GM18520 (cell line): Measurements from ENCODE around the gene LENG8.
"Not testable (repeated sequence)": the region's sequence is repeated elsewhere in the genome, so short reads cannot be mapped to it uniquely, and the experiment has no call there.

Experiments used
- ATAC-seq: cut with Tn5 transposase; IDR thresholded peaks from one replicate; pipeline ENCODE4 v1.9.1; 2021; ENCODE audit not compliant: unreplicated experiment

LENG8 gene

GRCh38 chr19:54439174-54439851 is 9.7 kb upstream of the LENG8 start:
- no peak for ATAC-seq

DNA sequence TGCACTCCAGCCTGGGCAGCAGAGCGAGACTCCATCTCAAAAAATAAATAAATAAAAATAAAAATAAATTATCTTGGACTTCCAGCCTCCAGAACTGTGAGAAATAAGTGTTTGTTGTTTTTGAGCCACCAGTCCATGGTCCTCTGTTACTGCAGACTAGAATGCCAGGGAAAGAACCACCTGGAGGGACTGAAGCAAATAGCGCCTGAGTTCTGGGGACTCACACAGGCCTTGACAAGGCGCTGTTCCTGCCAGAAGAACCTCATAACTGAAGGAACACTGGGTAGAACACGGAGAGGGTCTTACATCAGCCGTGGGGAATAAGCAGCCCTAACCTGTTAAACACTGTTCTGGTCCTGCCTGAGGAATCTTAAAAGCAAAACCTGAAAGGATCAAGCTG is 8.4 kb upstream of the LENG8 start:
- ATAC-seq: no peak

- ATAC-seq: no peak
Measured at GRCh38 chr19:54444737-54445136, 4.3 kb upstream of the LENG8 start.

GRCh38 chr19:54446349-54446748 is 2.6 kb upstream of the LENG8 start:
- not testable (repeated sequence) for ATAC-seq

- no peak for ATAC-seq
Measured at GRCh38 chr19:54448040-54448773, 792 bp upstream of the LENG8 start.

- no peak for ATAC-seq
Measured at GRCh38 chr19:54449701-54450069, 686 bp downstream of the LENG8 start.

GRCh38 chr19:54451331-54451871 is 2.4 kb downstream of the LENG8 start:
- no peak for ATAC-seq

DNA sequence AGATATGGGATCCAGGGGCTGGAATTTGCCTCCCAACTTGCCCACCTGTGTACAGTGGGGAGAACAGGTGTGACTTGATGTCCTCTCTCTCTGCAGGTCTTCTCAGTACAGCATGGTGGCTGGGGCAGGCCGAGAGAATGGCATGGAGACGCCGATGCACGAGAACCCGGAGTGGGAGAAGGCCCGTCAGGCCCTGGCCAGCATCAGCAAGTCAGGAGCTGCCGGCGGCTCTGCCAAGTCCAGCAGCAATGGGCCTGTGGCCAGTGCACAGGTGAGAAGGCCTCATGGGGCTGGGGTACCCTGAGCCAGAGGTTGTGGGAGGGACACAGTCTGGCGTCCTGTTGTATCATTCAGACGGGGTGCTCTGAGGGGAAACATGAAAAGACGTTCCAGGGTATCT is 3.0 kb downstream of the LENG8 start:
- no peak for ATAC-seq

GRCh38 chr19:54452626-54453025 is 3.6 kb downstream of the LENG8 start:
- no peak for ATAC-seq

GRCh38 chr19:54453921-54454780 is 5.2 kb downstream of the LENG8 start:
- ATAC-seq: no peak

DNA sequence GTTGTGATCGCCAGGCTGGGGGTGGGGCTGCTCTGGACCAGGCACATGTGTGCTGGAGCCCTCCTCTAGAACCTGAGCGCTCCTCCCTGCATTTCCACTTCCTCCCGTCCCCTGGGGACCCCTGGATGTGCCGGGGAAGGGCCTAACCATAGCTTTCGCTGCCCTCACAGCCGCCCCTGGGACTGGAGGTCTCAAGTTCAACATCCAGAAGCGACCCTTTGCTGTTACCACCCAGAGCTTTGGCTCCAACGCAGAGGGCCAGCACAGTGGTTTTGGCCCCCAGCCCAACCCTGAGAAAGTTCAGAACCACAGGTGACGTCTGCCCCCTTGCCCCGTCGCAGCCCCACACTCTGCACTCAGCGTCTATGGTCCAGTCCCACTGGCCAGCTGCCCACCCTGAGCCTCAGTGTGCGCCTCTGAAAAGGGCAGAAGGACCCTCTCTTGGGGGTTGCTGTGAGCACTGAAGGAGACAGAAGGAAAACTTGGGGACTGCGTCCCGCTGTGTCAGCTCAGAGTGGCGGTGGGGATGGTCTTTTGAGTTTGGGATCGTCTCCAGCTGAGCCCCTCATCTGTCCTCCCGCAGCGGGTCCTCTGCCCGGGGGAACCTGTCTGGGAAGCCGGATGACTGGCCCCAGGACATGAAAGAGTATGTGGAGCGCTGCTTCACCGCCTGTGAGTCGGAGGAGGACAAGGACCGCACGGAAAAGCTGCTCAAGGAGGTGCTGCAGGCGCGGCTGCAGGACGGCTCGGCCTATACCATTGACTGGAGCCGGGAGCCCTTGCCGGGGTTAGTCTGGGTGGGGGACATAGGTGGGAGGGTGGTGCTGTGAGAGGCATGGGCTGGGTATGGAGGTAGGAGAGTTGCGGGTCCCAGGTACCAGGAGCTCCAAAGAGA is 6.0 kb downstream of the LENG8 start:
- ATAC-seq: no peak

- ATAC-seq: no peak
Measured at GRCh38 chr19:54455786-54456422, 6.9 kb downstream of the LENG8 start.

- ATAC-seq: no peak
Measured at GRCh38 chr19:54456423-54457373, 7.7 kb downstream of the LENG8 start.

GRCh38 chr19:54457773-54458647 is 9.0 kb downstream of the LENG8 start:
- no peak for ATAC-seq

DNA sequence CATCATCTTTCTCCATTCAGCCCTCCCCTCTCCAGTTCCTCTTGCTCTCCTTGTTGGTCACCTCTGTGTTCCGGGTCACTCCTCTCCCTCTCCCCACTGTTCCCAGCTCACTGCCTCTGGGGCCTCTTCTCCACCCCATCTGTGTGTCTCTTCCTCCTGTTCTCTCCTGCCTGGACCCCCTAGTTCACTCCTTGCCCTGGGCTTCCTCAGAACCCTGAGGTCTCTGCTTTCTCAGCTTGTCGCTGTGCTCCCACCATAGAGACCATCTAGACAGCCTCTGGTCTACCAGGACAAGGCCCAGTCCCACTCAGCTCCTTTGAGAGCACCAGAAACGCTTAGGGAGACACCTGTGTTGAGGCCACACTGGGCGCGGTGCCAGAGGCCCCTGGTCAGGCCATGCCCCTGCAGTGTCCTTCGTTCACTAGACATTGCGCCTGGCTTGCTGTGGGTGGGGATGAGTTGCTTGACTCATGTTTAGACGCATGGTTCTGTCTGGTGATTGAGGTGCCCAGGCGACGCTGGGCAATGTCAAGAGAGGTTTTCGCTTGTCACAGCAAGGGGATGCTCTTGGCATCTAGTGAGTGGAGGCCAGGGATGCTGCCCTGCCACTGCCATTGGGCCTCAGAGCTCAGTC is 9.8 kb downstream of the LENG8 start:
- no peak for ATAC-seq

DNA sequence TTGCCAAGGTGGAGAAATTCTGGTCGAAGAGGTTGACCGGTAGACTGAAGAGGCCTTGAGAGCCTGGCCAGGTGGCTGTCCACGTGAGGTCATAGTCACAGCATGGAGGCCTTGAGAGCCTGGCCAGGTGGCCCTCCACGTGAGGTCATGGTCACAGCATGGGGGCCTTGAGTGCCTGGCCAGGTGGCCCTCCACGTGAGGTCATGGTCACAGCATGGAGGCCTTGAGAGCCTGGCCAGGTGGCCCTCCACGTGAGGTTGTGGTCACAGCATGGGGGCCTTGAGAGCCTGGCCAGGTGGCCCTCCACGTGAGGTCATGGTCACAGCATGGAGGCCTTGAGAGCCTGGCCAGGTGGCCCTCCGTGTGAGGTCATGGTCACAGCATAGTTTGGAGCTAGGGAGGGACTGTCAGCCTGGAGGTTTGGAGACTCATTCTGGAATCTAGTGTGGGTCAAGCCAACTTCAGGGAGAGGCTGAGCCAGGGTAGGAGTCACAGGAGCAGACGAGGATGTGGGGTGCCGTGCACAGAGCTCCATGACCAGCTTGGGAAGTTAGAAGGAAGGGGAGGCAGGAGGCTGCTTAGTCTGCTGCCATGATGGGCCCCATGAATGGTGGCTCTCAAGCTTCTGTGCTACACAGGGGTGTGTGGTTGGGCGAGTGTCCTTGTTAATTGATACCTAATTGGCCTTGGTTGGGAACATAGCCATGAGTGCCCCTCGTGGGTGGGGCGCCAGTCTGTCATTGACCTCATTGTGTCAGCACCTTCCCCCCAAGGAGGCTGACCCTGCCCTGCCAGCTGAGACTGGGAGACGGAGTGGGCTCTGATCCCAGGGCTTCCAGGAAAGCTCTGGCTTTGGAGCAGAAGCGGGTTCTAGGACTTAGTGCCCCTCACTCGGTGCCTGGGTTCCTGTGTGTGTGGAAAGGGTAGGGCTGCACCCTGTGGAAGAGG is 10.6 kb downstream of the LENG8 start:
- ATAC-seq: no peak
